Right lobe of liver (tissue), 6 donors: ENCODE data around the gene ECI1. TPM values are rescaled to one million over a fixed set of nuclear protein-coding genes. Genes with fewer than 3 reads are reported as not detected.
A peak's percentile ranks its signal among the peaks of the same experiment; 100 is the strongest.

Experiments
- ATAC-seq, 4 donors: fragments of 200-7000 bp; cut with Tn5 transposase; one replicate each; pipeline ENCODE4 v1.9.1; 2020; ENCODE audit warnings: mild to moderate bottlenecking in 4 of 4, moderate library complexity in 4 of 4
- DNase-seq, 3 donors: peaks; one replicate each; pipeline ENCODE4 v3.0.0-alpha.2; 2020
- H3K27ac ChIP-seq, 3 donors: fragments of 200-600 bp; one replicate each; pipeline ENCODE4 v1.8.0; 2022
- H3K27me3 ChIP-seq, 2 donors: fragments of 200-600 bp; one replicate each; pipeline ENCODE4 v1.8.0; 2022
- H3K36me3 ChIP-seq, 4 donors: fragments of 200-600 bp; sonication (generic) in 1 of 4; one replicate each; pipeline versions ENCODE4 v1.5.1 to v1.8.0; 2017 to 2022; ENCODE audit warnings: control low read depth in 1 of 4
- H3K4me1 ChIP-seq, 4 donors: fragments of 200-600 bp; sonication (generic) in 1 of 4; one replicate each; pipeline versions ENCODE4 v1.5.1 to v1.8.0; 2017 to 2022; ENCODE audit warnings: control low read depth in 1 of 4
- H3K4me3 ChIP-seq, 3 donors: fragments of 200-600 bp; one replicate each; pipeline ENCODE4 v1.8.0; 2022
- H3K9me3 ChIP-seq, 4 donors: fragments of 200-600 bp; sonication (generic) in 1 of 4; one replicate each; pipeline versions ENCODE4 v1.5.1 to v1.8.0; 2017 to 2022; ENCODE audit warnings: control low read depth in 1 of 4
- POLR2A ChIP-seq: fragments of 450-650 bp; IDR thresholded peaks from one replicate; pipeline ENCODE4 v1.6.1; 2017; ENCODE audit warnings: antibody characterized with exemption, mild to moderate bottlenecking
- WGBS: methylation state at CpG from one replicate; pipeline ENCODE4 v1.1.6; 2018; ENCODE audit warnings: low coverage, low lambda C conversion rate; ENCODE audit not compliant: insufficient coverage; ENCODE audit errors: missing lambda C conversion rate; 5-methylcytosine and 5-hydroxymethylcytosine counted together
- intact Hi-C, 2 donors: fragments of 100-400 bp; cut with DNase I; formaldehyde crosslinking; loops; one replicate each; pipeline versions ENCODE4 v1.11.2 to v1.14.1; 2022
- total RNA-seq, 6 experiments: library from RNA; depleted of rRNA in 2 of 6; stranded (reverse); fragments of >200 nt in 2 of 6; fragmentation: NEBNext Ultra II Directional in 3 of 6; extraction: Animal tissue kit (Norgen Biotek cat#: 25700) in 3 of 6; gene quantifications; one replicate each; pipeline versions ENCODE4 v1.1.0 to v1.2.4, GENCODE V29; 2016 to 2023
- TF ChIP-seq, protein P1 (sequence below), 4 donors: fragments of 200-600 bp in 3 of 4; fragments of 450-650 bp in 1 of 4; IDR thresholded peaks; one replicate each; pipeline versions ENCODE4 v1.5.1 to v1.8.0; 2016 to 2022; ENCODE audit warnings: antibody characterized with exemption in 4 of 4, mild to moderate bottlenecking in 2 of 4
- donor health status: DM: no; HTN: yes; CAD: no.
- donor health status: DM: no; HTN: no; CAD: no.
- donor health status: DM: no; HTN: no; CAD: no.
- donor health status: DM: no; HTN: yes; CAD: no.
- donor health status: DM: no; HTN: yes; CAD: no.

Gene ECI1
- total RNA-seq, 6 experiments from 2014 or later: 68.1 to 150 (median 85.5) TPM

DNA sequence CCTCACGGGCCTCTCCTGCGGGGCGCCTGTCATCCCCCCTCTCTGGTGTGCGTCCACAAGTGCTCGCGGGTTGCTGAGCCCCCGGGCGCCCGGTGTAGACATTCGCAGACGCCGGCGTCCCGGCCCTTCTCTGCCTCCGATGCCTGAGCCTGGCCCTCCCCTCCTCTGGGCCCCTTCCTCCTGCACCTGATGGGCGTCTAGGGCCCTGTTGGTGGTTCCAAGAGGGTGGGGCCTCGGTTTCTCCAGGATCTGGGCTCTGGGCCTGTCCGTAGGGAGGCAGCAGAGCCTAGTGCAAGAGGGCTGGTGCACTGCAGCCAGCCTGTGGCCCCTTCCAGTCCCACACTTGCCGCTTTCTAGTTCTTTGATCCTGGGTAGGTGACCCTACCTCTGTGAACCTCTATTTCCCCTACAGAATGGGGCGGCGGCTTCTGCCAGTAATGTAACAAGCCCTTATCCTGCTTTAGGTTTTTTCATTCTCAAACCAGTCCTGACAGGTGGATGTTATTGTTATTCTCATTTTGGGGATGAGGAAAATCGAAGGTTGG is 27.4 kb downstream of the ECI1 start:
- intact Hi-C loops: no loop called here
- DNase-seq: peak; percentile 63 to 75 (median 72)
- H3K4me3 ChIP-seq: peak overlapping the region; percentile 97 to 99 (median 98)
- H3K36me3 ChIP-seq: peaks cover 0 to 9% (median 0%) of the 10 kb centered on the region in 4 donors
- H3K27ac ChIP-seq: peak overlapping the region; percentile 68 to 86 (median 75)
- no peak for TF ChIP-seq POLR2A
- TF ChIP-seq, protein P1, sequence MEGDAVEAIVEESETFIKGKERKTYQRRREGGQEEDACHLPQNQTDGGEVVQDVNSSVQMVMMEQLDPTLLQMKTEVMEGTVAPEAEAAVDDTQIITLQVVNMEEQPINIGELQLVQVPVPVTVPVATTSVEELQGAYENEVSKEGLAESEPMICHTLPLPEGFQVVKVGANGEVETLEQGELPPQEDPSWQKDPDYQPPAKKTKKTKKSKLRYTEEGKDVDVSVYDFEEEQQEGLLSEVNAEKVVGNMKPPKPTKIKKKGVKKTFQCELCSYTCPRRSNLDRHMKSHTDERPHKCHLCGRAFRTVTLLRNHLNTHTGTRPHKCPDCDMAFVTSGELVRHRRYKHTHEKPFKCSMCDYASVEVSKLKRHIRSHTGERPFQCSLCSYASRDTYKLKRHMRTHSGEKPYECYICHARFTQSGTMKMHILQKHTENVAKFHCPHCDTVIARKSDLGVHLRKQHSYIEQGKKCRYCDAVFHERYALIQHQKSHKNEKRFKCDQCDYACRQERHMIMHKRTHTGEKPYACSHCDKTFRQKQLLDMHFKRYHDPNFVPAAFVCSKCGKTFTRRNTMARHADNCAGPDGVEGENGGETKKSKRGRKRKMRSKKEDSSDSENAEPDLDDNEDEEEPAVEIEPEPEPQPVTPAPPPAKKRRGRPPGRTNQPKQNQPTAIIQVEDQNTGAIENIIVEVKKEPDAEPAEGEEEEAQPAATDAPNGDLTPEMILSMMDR (IDR thresholded peaks at IDR 0.05): peak in 3 of 4 donors; percentile 19 to 44 (median 22)
- peak; percentile 43 to 67 (median 60) for ATAC-seq
- no peaks in the 10 kb centered on the region for H3K9me3 ChIP-seq
- H3K4me1 ChIP-seq: peaks cover 0 to 29% (median 15%) of the 10 kb centered on the region in 4 donors
- H3K27me3 ChIP-seq: no peaks in the 10 kb centered on the region
- WGBS: 30% methylated on average over 4 of the region's 22 CpGs

DNA sequence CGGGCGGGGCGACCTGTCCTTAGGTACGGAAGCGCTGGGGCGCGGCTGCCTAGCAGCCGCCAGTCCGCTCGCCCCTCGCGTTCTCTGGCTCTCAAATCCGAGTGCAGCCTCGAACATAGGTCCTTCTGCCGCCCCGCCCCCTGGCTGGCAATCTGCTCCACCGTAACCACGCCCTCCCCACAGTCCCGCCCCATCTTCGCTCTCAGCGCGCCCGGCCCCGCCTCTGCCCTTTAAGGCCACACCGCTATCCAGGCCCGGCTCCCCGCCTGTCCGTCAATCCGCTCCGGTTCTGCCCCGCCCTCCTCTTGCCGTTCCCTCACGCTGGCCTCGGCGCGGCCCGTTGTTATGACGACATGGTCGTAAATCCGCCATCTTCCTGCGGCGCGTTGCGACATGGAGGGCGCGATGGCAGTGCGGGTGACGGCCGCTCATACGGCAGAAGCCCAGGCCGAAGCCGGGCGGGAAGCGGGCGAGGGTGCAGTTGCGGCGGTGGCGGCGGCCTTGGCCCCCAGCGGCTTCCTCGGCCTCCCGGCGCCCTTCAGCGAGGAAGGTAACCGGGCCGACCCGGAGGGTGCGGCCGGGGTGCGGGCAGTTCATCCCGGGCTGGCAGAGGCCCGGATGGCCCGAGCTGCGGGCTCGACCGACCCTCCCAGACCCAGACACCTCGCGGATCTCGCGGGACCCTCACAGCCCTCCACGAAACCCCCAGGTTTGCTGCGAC is 28.0 kb downstream of the ECI1 start, which contains the start of gene E4F1:
E4F1 (plus strand) TSS at position 371 of the 721 bp plus-strand sequence; CDS start at position 394, 23 bp downstream.
- peaks cover 0 to 29% (median 15%) of the 10 kb centered on the region in 4 donors for H3K4me1 ChIP-seq
- TF ChIP-seq, protein P1 (IDR thresholded peaks at IDR 0.05): no peak
- TF ChIP-seq POLR2A: peak; percentile 91
- H3K9me3 ChIP-seq: no peaks in the 10 kb centered on the region
- ATAC-seq: peak; percentile 95 to 98 (median 96)
- H3K27ac ChIP-seq: peak within 1 kb of the TSS; percentile 68 to 86 (median 75)
- H3K36me3 ChIP-seq: peaks cover 0 to 3% (median 0%) of the 10 kb centered on the region in 4 donors
- peak; percentile 100 for DNase-seq
- peak within 1 kb of the TSS; percentile 97 to 99 (median 98) for H3K4me3 ChIP-seq
- WGBS: under 1% methylated on average over 24 of the region's 82 CpGs
- no peaks in the 10 kb centered on the region for H3K27me3 ChIP-seq
- intact Hi-C loops: no loop called here

DNA sequence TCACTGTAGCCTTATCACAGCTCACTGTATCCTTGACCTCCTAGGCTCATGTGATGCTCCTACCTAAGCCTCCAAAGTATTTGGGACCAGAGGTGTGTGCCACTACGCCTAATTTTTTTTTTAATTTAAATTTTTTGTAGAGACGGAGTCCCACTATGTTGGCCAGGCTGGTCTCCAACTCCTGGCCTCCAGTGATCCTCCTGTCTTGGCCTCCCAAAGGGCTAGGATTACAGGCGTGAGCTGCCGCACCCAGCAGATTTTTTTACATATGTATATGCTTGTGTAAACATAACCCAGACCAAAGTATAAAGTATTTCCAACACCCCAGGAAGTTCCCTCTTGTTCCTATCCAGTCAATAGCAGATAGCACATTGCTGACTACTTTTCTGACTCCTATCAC is 35.1 kb downstream of the ECI1 start:
- Histone ChIP-seq H3K4me3 (no peak overlapping the region), H3K27me3 (no peaks in the 10 kb centered on the region), H3K36me3 (no peaks in the 10 kb centered on the region), H3K27ac (no peak overlapping the region), H3K9me3 (no peaks in the 10 kb centered on the region), H3K4me1 (peaks cover 0 to 19% (median 9%) of the 10 kb centered on the region in 4 donors)
- TF ChIP-seq, protein P1 (IDR thresholded peaks at IDR 0.05): no peak
- TF ChIP-seq POLR2A: no peak
- DNase-seq: no peak
- intact Hi-C loops: no loop called here
- ATAC-seq: no peak
- 80% methylated on average over 2 of the region's 4 CpGs for WGBS

DNA sequence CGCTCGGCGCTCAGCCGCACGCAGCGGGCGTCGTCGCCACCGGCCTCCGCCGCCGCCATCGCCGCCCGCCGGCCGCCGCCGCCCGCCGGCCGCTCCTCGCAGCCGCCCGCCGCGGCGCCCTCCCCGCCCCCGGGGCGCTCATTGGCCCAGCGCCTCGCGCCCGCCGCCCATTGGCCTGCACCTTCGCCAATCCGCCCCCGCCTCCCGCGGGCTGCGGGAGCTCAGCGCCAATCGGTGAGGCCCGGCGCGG is 36.7 kb downstream of the ECI1 start, which contains the start of gene PGP:
PGP (minus strand) TSS at position 122 of the 250 bp plus-strand sequence; CDS start at position 59, 63 bp downstream.
- peak within 1 kb of the TSS; percentile 82 to 83 (median 82) for H3K27ac ChIP-seq
- WGBS: no CpG with 5 or more reads among the region's 48 CpGs

More for the DNA sequence above, 36.7 kb downstream of the ECI1 start, which contains the start of gene PGP:
- H3K4me1 ChIP-seq: peaks cover 0 to 19% (median 9%) of the 10 kb centered on the region in 4 donors
- ATAC-seq (peak in 3 of 4 donors; percentile 89 to 93 (median 93)), DNase-seq (no peak)
- H3K27me3 ChIP-seq: no peaks in the 10 kb centered on the region
- no peak for TF ChIP-seq POLR2A
- TF ChIP-seq, protein P1 (IDR thresholded peaks at IDR 0.05): no peak
- no peaks in the 10 kb centered on the region for H3K36me3 ChIP-seq
- no peaks in the 10 kb centered on the region for H3K9me3 ChIP-seq
- intact Hi-C loops: no loop called here
- peak within 1 kb of the TSS; percentile 60 to 76 (median 63) for H3K4me3 ChIP-seq
